Measurements from ENCODE around the gene ATXN7L3.

DNA sequence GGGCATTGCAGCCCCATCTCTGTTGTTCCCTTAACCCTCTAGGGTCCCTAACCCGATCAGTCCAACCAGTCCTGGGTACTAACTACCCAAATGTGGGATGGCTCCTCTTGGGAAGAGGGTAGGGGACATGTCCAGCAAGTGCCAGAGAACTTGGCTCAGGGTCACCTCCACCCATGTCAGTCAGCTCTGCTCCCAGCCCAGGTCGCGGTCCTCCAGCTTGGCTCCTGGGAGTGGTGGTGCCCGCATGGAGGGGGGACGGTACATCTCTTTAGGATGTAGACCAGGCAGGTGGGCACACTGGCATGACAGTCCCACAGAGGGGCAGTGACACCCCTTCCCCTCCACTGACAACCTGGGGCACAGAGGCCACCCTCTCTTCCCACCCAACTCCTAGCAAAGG lies 6.9 kb downstream of the ATXN7L3 start:
- no peak for TF ChIP-seq POLR2A (IDR thresholded peaks at IDR 0.05; ENCODE audit: low read length)
- TF ChIP-seq GATA1 (IDR thresholded peaks at IDR 0.05; ENCODE audit: low read depth, low read length) = no peak

Data from erythroblast (primary cell).